Ovary (tissue), 9 donors: ENCODE results near the gene ATP5MG. TPM values are rescaled to one million over a fixed set of nuclear protein-coding genes. Genes with fewer than 3 reads are reported as not detected.

Experiments
- DNase-seq, 5 donors: peaks; one replicate each; pipeline ENCODE4 v3.0.0-alpha.2; 2019 to 2020
- H3K27ac ChIP-seq, 2 donors: fragments of 200-600 bp; one replicate each; pipeline versions ENCODE4 v1.5.1 to v1.8.0; 2019 to 2022
- H3K27me3 ChIP-seq: fragments of 200-600 bp; one replicate; pipeline ENCODE4 v1.8.0; 2022
- H3K36me3 ChIP-seq: fragments of 200-600 bp; sonication (generic); one replicate; pipeline ENCODE4 v1.5.1; 2019
- H3K4me1 ChIP-seq: one replicate; pipeline ENCODE4 v1.8.1; 2013; ENCODE audit warnings: mild to moderate bottlenecking, moderate library complexity; ENCODE audit not compliant: insufficient read depth
- H3K4me3 ChIP-seq: fragments of 200-600 bp; sonication (generic); one replicate; pipeline ENCODE4 v1.5.1; 2017
- H3K9me3 ChIP-seq, 2 donors: fragments of 200-600 bp in 1 of 2; sonication (generic) in 1 of 2; one replicate each; pipeline versions ENCODE4 v1.5.1 to v1.8.1; 2013 to 2019; ENCODE audit warnings: mild to moderate bottlenecking in 1 of 2, moderate library complexity in 1 of 2
- CTCF ChIP-seq, 3 donors: fragments of 450-650 bp in 2 of 3; fragments of 200-600 bp in 1 of 3; IDR thresholded peaks; one replicate each; pipeline versions ENCODE4 v1.5.1 to v1.8.0; 2016 to 2022; ENCODE audit warnings: antibody characterized with exemption in 3 of 3, mild to moderate bottlenecking in 1 of 3
- EP300 ChIP-seq: sonication (generic); formaldehyde crosslinking; IDR thresholded peaks from one replicate; pipeline ENCODE4 v1.6.1; 2017; ENCODE audit warnings: antibody characterized with exemption
- POLR2A ChIP-seq: fragments of 450-650 bp; IDR thresholded peaks from one replicate; pipeline ENCODE4 v1.6.1; 2017; ENCODE audit warnings: antibody characterized with exemption, mild to moderate bottlenecking, moderate library complexity
- WGBS, 3 donors: extraction: QIAGEN DNeasy Blood & Tissue Kit in 1 of 3; methylation state at CpG; one replicate each; pipeline versions ENCODE4 v1.1.5 to v1.1.7; 2013 to 2017; 5-methylcytosine and 5-hydroxymethylcytosine counted together
- intact Hi-C, 4 donors: fragments of 100-400 bp; cut with DNase I; formaldehyde crosslinking; loops; one replicate each; pipeline versions ENCODE4 v1.11.0 to v1.15.1; 2022 to 2023
- polyA plus RNA-seq, 2 donors: library from polyadenylated mRNA; stranded (reverse); fragments of 200-250 nt in 1 of 2; fragments of 350-450 nt in 1 of 2; fragmentation: Illumina TruSeq in 1 of 2; extraction: RNeasy Lipid Tissue Mini Kit (QIAGEN cat#74804) in 1 of 2; gene quantifications; one replicate each; pipeline ENCODE4 v1.2.3, GENCODE V29; 2013 to 2014
- total RNA-seq, 7 donors: library from RNA; depleted of rRNA in 2 of 7; stranded (reverse); fragments of >200 nt in 2 of 7; fragmentation: NEBNext Ultra II Directional in 3 of 7; extraction: Animal tissue kit (Norgen Biotek cat#: 25700) in 3 of 7; gene quantifications; one replicate each; pipeline versions ENCODE4 v1.1.0 to v1.2.4, GENCODE V29; 2016 to 2023
- donor health status: DM: no; HTN: no; CAD: no; lungs with moderate emphysema.
- donor health status: DM: no; HTN: no; CAD: no.
- donor health status: Bipolar disorder and iron deficiency.
- donor health status: DM: yes; HTN: yes; CAD: no.
- donor health status: DM: no; HTN: no; CAD: no.
- donor health status: DM: yes; HTN: yes; CAD: no.

ATP5MG gene
- total and polyA plus RNA-seq, 9 donors = 70.5 to 450 (median 162) TPM

- intact Hi-C loops = no loop called here
- no peak for TF ChIP-seq POLR2A
- no peak for TF ChIP-seq CTCF (IDR thresholded peaks at IDR 0.05)
- TF ChIP-seq EP300 = no peak
- no peak overlapping the region for H3K4me3 ChIP-seq
- H3K27ac ChIP-seq = no peak overlapping the region
- H3K9me3 ChIP-seq = no peaks in the 10 kb centered on the region
- no peaks in the 10 kb centered on the region for H3K27me3 ChIP-seq
- WGBS, 3 donors = 67 to 72% (median 71%) methylated on average over 4 of the region's 4 CpGs
- no peaks in the 10 kb centered on the region for H3K36me3 ChIP-seq
- DNase-seq = no peak
- H3K4me1 ChIP-seq = no peaks in the 10 kb centered on the region
Measured at GRCh38 chr11:118417801-118418200, 16.4 kb downstream of the ATP5MG start.

GRCh38 chr11:118418766-118419165 lies 17.4 kb downstream of the ATP5MG start:
- H3K4me1 ChIP-seq = no peaks in the 10 kb centered on the region
- H3K9me3 ChIP-seq = no peaks in the 10 kb centered on the region
- 69 to 78% (median 76%) methylated on average over 5 of the region's 5 CpGs for WGBS, 3 donors
- H3K27ac ChIP-seq = no peak overlapping the region
- H3K27me3 ChIP-seq = no peaks in the 10 kb centered on the region
- intact Hi-C loops = no loop called here
- H3K36me3 ChIP-seq = no peaks in the 10 kb centered on the region
- H3K4me3 ChIP-seq = no peak overlapping the region
- TF ChIP-seq EP300 (no peak), POLR2A (no peak), CTCF (IDR thresholded peaks at IDR 0.05) (no peak)
- no peak for DNase-seq

GRCh38 chr11:118427707-118428106 lies 26.3 kb downstream of the ATP5MG start:
- Histone ChIP-seq H3K27me3 (no peaks in the 10 kb centered on the region), H3K4me1 (no peaks in the 10 kb centered on the region), H3K9me3 (no peaks in the 10 kb centered on the region), H3K4me3 (no peak overlapping the region), H3K36me3 (no peaks in the 10 kb centered on the region), H3K27ac (no peak overlapping the region)
- DNase-seq = no peak
- intact Hi-C loops = no loop called here
- TF ChIP-seq POLR2A (no peak), EP300 (no peak), CTCF (IDR thresholded peaks at IDR 0.05) (no peak)
- WGBS, 3 donors = 2 to 5% (median 2%) methylated on average over 1 of the region's 1 CpG

- DNase-seq = no peak
- H3K27ac ChIP-seq = no peak overlapping the region
- TF ChIP-seq CTCF (IDR thresholded peaks at IDR 0.05) = no peak
- no peak for TF ChIP-seq EP300
- TF ChIP-seq POLR2A = no peak
- no peak overlapping the region for H3K4me3 ChIP-seq
- 45 to 64% (median 50%) methylated on average over 2 of the region's 2 CpGs for WGBS, 3 donors
- H3K27me3 ChIP-seq = no peaks in the 10 kb centered on the region
- intact Hi-C loops = no loop called here
- no peaks in the 10 kb centered on the region for H3K36me3 ChIP-seq
- H3K4me1 ChIP-seq = no peaks in the 10 kb centered on the region
- H3K9me3 ChIP-seq = no peaks in the 10 kb centered on the region
Measured at GRCh38 chr11:118430956-118431355, 29.6 kb downstream of the ATP5MG start.
